Measurements from ENCODE around the gene NOL12. TPM values are rescaled to one million over a fixed set of nuclear protein-coding genes. Genes with fewer than 3 reads are reported as not detected.
A peak's percentile ranks its signal among the peaks of the same experiment; 100 is the strongest.
"Not testable (repeated sequence)": the region's sequence is repeated elsewhere in the genome, so short reads cannot be mapped to it uniquely, and the experiment has no call there.

The NOL12 gene, protein sequence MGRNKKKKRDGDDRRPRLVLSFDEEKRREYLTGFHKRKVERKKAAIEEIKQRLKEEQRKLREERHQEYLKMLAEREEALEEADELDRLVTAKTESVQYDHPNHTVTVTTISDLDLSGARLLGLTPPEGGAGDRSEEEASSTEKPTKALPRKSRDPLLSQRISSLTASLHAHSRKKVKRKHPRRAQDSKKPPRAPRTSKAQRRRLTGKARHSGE
- total RNA-seq (ENCODE audit: insufficient read depth, low replicate concordance), result 7.2 TPM

DNA sequence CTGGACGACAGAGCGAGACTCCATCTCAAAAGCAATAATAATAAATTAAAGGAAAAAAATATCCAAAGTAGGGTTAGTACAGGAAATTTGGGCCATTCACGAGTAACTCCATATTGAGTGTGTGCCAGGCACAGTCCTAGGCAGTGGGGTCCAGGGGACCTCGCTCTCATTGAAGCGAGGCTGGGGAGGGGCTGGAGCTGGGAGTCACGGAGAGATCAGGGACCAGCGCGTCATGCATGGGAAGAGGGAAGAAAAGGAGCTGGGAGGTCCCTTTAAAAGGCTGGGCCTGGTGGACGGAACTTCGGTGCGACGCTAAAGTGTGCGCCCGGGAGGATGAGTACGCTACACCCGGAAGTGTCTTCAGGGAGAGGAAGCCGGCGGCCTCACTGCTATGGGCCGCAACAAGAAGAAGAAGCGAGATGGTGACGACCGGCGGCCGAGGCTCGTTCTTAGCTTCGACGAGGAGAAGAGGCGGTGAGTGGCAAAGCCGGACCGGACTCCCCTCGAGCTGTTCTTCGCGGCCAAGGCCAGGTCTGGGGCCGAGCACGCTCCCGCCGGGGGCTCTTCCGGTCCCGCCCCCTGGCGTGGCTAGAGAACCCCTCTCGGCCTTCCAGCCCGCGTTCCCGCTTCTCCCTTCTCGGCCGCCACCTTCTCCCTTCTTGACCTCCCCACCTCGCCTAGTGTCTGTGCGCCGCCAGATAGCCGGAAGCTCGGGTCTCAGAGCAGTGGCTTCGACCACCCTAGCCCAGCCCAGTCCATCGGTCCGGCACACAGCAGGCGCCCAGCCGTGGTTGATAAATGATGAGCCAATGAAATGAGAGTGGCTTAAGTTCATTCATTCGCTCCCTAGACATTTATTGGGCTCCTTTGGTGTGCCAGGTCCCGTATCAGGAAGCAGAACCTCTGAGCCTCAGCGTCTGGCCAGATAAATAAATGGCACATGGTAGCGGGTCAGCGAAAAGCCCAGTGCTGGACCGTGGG is at the start of gene NOL12:
TSS of gene NOL12 (plus strand) at position 342 of the 981 bp plus-strand sequence. CDS start at position 392, 50 bp downstream.
- peak; percentile 93 for DNase-seq (ENCODE audit: low spot score)

DNA sequence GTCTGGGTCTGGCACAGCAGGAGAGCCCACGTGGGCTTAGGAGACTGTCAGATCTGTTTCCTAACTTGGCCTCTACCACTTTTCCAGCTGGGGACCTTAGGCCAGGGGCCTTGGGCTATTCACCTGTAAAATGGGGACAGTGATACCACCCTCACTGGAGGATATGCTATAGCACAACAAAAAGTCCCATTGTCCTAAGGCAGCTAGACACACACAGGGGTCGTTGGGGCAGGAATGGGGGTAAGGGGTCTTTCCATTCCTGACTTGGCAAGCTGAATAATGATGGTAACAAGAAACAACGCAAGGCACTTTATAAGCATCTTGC is 49.2 kb upstream of the NOL12 start:
- DNase-seq (ENCODE audit: low spot score), result no peak

DNA sequence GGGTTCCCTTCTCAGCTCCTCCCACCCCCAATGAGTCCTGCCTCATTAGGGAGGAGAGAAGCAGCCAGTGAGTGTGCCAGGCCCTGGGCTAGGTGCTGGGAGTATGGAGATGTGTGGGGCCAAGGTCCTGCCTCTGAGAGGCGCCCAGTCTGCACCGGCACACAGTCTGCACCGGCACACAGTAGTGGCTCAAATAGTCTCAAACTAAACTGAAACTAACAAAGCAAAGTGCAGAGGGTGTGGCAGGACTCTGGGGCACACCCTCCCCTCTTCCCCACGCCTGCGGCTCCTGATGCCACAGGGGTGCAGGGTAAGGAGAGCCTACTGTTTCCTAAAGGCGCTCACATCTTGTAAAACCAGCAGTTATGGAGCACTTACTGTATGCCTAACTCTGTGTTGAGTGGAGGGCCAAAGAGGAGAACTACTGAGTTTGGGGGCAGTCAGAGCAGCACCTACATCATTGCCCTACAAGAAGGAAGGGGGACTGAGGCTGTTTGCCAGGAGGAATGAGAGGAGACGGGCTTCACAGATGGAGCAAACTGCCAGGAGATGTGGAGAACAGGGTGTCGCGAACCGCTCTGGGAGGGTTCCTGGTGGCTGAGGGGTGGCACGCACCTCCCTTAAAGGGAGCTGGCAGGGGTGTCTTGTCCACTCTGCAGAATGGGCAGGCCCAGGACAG is 47.6 kb upstream of the NOL12 start:
- DNase-seq (ENCODE audit: low spot score), result no peak

DNA sequence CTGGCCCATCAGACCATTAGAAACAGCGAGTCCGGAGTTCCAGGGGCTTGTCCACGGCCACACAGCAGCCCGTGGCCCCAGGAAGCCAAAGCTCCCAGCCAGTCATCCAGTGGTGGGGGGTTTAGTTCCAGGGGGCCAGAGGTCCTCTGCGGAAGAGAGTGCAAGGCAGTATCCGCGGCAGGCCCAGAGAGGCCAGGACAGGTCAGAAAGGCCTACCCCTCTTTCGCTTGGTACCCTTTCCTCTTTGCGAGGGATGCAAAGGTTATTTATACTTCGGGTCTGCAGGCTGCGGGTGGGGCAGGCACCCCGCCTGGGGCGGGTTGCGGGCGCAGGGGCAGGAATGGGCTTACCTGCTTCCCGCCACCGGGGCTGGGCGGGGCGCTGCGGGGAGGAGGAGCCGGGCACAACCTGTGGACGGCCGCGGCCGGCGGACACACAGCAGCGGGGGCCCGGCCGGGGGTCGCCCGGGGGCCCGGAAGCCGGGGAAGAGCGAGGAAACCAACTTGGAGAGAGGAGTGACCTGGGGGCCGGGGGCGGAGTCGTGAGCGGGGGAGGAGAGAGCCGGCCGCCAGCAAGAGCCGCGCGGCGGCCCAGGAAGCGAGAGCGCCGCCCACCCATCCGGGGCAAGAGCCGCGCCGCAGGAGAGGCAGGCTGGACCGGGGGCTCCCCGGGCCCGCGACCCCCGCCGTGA is 46.9 kb upstream of the NOL12 start, which contains the start of gene SH3BP1:
TSS of gene SH3BP1 (plus strand) at position 600 of the 691 bp plus-strand sequence. CDS start 119 bp downstream, outside the sequence.
- peak; percentile 69 for DNase-seq (ENCODE audit: low spot score)

DNA sequence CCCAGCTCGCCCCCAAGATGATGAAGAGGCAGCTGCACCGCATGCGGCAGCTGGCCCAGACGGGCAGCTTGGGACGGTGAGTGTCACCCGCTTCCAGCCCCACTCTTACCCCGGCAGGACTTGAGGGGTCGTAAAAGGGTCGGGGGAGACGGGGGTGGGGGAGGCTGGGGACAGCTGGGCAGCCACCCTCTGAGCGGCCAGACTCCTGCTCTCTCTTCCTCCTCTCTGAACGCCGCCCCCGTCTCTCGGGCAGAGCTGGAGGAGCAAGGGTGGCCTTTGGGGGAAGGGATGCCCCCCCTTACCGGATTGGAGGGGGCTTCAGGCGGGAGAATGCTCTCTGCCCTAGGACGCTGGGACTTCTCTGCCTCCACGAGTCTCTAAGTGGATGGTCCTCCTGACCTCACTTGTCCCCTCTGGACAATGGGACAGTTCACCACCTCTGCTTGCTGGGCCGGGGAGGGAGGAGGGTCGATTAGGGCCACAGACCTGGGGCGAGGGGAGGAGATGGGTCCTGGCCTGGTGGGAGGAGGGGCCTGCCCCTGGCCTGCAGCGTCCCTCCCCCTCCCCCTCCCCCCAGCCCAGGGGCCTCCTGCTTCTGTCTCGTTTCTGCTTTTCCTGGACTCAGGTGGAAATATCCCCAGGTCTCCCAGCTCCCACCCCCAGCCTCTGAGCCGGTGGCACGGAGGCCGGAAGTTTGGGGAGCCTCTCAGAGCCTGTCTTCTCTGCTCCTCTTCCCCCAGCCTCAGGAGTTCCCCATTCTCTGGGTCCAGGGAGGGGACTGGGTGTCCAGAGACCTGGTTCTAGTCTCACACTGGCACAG is 46.2 kb upstream of the NOL12 start:
- no peak for DNase-seq (ENCODE audit: low spot score)

DNA sequence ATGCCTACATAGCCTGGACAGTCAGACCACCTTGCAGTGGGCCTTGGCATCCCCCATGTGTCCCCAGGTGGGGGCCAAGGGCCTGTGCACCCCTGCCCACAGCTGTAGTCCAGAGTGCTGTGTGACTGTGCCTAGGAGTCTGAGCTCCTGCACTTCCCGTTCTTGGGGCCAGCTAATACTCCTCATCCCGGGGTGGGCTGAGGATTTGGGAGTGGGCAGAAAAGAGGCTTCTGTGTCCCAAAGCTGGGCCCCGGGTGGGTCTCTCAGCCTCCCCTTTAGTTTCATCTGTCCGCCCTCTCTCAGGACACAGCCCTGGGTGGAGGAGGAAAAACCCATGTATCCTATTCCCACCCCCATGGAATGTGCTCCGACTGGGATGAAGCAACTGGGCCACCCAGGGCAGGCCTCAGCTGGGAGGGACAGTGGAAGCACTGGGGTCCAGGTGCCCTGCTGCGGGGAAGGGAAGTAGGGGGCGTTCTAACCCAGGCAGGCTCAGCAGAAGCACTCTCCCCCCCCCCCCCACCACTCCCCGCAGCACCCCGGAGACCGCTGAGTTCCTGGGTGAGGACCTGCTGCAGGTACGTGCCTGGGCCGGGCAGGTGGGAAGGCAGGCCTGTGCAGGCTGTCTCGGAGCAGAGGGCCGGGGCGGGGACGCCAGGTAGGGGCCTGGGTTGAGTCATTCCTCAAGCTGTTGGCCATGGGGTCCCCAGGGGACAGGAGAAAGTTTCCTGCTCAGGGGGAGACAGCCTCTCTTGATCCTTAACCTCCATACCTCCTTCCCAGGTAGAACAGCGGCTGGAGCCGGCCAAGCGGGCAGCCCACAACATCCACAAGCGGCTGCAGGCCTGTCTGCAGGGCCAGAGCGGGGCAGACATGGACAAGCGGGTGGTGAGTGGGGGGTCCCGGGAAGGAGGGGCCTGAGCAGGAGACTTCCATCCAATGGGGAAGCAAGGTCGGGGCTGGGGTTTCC is 45.3 kb upstream of the NOL12 start:
- DNase-seq (ENCODE audit: low spot score), result peak; percentile 61

DNA sequence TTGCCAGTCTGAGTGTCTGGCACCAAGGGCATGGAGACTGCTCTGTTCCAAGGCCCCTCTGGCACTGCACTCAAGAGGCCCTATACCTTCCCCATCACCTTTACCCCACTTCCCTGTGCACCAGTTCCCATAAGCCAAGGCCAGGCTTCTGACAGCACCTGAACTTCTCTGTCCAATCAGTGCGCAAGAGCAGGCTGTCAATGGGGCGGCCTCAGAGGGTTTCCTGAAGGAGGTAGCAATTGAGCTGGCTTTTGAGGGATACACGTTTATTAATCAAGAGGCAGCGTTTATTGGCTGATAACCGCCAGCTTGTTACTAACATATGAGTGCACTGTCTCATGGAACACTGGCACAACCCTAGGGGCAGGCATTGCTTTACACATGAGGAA is 44.6 kb upstream of the NOL12 start:
- no peak for DNase-seq (ENCODE audit: low spot score)

DNA sequence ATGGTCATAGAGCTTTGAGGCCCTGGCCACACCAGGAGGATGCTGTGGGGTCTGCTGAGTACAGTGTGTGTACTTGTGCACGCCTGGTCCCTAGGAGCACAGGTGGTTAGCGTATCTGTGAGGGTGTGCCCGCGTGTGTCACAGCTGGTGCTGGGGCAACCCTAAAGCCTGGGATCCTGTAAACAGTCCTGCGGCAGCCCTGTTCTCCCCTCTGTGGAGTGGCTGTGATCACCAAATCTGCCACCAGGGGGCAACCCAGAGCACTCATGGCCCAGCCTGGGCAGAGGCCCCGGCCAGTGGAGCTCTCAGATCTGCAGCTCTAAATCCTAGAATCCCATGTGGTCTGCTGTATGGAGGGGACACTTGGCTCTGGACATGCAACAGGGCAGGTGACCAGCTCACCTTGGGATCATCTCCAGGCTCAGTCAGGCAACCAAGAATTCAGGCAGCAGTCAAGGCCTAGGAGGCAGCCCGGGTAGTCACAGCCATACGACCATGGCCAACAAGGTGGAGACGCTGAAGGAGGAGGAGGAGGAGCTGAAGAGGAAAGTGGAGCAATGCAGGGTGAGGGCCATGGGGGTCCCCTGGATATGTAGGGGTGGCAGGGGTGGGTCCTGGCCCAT is 42.8 kb upstream of the NOL12 start:
- DNase-seq (ENCODE audit: low spot score), result peak; percentile 83

DNA sequence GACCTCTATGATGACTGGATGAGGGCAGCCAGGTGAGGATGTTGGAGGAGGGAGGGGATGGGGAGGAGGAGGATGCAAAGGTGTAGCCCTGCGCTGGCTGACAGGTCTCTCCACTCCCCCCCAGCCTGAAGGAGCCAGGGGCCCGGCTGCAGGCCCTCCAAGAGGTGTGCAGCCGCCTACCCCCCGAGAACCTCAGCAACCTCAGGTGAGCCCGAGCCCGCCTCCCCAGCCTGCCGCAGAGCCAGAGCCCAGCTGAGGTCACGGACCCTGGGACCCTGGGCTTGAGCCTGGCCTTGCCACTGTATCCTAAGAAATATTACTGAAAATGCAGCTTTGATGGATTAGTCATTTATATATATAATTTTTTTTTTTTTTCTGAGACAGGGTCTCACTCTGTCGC is 38.8 kb upstream of the NOL12 start:
- no peak for DNase-seq (ENCODE audit: low spot score)

DNA sequence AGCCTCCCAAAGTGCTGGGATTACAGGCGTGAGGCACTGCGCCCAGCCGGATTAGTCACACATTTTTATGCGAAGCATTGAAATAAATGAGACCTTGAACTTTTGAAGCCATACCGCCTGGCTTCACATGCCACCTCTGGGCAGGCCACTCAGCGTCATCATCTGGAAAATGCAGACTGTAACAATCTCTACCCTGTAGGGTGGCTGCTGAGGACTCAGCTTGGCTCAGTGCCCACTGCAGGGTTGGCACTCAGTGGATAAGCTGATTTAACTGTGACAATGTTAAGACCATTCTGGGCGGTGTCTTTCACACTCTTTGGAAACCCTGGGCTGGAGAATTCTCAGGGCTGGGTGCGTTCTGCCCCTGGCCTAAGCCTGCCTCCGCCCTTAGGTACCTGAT is 38.2 kb upstream of the NOL12 start:
- no peak for DNase-seq (ENCODE audit: low spot score)

DNA sequence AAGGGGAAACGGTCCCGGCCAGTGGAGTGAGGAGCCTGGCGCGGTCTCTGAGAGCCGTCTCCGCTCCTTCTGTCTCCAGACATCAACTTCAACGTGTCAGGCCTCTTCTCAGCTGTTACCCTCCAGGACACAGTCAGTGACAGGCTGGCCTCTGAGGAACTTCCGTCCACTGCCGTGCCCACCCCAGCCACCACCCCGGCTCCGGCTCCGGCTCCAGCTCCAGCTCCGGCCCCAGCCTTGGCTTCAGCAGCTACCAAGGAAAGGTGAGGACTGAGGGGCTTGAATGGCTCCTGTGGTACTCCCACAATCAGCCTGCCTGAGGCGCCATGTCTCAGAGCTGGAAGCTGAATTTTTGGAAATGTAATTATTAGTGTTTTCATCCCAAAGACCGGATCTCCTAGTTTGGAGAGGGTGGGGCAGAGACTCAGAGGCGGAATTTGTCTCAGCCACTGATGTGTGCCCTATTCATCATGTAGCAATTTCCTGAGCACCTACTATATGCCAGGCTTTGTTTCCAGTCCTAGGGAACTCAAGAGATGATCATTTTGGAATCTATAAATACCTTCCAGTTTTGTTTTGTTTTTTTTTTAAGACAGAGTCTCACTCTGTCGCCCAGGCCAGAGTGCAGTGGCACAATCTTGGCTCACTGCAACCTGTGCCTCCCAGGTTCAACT is 35.5 kb upstream of the NOL12 start:
- no peak for DNase-seq (ENCODE audit: low spot score)

DNA sequence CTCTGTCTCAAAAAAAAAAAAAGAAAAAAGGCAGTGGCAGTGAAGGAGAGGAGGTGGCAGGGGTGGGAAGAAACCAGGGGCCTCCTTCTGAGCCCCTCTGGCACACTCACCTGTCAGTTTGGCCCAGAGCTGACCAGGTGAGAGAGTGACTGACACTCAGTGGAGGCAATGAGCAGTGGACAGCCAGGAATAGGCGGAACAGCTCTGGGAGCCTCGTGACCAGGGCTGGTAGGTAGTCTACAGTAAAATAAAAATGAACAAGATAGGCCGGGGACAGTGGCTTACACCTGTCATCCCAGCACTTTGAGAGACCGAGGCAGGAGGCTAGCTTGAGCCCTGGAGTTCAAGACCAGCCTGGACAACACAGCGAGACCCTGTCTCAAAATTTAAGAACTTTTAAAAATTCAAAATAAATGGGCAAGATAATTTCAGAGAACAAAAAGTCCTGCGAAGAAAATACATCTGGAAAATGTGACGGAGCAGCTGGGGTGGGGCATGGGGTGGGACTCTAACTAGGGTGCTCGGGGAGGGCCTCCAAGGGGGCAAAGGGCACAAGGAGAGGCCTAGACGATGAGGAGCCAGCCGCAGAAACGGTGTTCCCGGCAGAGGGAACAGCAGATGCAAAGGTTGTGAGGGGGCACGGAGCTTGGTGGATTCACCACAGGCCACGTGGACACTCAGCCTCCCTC is 31.4 kb upstream of the NOL12 start:
- DNase-seq (ENCODE audit: low spot score), result no peak

DNA sequence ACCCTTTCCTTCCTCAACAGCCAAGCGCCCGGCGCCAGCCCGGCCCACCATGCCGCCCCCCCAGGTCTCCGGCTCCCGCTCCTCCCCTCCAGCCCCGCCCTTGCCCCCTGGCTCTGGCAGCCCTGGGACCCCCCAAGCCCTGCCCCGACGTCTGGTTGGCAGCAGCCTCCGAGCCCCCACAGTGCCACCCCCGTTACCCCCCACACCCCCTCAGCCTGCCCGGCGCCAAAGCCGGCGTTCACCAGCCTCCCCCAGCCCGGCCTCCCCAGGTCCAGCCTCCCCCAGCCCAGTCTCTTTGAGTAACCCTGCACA is 30.9 kb upstream of the NOL12 start:
- DNase-seq (ENCODE audit: low spot score), result no peak

DNA sequence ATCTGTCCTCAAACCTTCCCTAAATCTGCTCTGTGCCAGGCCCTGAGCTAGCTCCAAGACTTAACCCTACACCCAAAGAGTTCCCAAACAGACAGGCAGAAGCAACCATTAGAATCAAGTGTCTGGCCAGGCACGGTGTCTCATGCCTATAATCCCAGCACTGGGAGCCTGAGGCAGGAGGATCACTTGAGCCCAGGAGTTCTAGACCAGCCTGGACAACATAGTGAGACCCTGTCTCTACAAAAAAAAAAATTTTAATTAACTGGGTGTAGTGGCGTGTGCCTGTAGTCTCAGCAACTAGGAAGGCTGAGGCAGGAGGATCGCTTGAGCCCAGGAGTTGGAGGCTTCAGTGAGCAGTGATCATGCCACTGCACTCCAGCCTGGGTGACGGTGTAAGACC is 29.6 kb upstream of the NOL12 start:
- DNase-seq (ENCODE audit: low spot score), result not testable (repeated sequence)

DNA sequence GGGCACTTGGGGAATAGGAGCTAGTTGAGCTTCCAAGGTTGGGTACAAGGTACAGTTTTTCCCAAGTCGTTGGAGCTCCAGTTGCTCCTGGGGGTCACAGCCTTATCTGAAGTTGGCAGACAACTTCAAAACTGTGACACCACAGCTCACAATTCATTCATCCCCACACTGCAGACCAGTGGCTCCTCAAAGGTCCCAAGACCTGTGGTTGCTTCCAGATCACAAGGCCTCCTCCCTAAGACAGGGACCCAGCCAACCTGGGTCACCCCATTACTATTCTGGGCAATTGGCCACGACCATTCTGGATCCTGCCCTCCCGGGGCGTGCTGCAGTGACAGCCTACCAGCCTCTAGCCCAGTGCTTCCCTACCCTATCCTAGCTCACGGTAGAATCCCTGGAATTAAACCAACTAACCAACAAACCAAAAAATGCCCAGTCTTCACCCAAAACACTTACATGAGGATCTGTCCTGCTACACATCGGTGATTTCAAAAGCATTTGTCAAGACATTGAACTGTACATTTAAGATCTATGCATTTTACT is 28.5 kb upstream of the NOL12 start:
- no peak for DNase-seq (ENCODE audit: low spot score)

DNA sequence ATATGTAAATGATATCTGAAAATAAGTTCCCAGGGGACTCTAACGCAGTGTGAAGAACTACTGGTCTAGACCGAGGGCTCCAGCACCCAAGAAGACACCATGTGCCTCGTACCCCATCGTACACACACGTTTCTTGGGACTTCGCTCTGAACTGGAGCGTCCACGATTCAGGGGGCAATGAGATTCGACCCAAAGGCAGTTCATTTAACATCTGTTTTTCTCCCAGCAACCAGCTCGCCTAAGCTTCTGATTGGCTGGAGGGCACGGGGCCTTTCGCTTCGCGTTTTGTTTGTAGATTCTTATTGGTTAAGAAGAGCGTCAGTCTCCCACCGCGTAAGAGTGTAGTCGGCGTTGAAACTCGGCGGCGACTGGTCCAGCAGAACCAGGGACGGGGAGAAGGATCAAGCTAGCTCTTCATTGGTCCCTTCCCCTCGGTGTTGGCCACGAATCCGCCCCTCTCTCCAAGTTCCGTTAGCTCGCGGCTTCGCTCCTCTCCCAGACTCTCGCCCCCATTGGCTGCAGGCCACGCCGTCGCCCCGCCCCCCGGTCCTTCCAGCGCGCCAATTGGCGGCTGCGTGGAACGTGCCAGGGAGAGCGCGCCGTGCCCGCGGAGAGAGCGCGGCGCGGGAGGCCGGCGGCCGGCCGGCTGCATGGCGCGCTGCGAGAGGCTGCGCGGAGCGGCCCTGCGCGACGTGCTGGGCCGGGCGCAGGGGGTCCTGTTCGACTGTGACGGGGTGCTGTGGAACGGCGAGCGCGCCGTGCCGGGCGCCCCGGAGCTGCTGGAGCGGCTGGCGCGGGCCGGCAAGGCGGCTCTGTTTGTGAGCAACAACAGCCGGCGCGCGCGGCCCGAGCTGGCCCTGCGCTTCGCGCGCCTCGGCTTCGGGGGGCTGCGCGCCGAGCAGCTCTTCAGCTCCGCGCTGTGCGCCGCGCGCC is 27.7 kb upstream of the NOL12 start, which contains the start of gene PDXP:
TSS of gene PDXP (plus strand) at position 591 of the 933 bp plus-strand sequence. CDS start at position 651, 60 bp downstream.
- peak; percentile 100 for DNase-seq (ENCODE audit: low spot score)
